ENCODE data around the gene DMWD.
"Not testable (repeated sequence)": the region's sequence is repeated elsewhere in the genome, so short reads cannot be mapped to it uniquely, and the experiment has no call there.

Gene DMWD

DNA sequence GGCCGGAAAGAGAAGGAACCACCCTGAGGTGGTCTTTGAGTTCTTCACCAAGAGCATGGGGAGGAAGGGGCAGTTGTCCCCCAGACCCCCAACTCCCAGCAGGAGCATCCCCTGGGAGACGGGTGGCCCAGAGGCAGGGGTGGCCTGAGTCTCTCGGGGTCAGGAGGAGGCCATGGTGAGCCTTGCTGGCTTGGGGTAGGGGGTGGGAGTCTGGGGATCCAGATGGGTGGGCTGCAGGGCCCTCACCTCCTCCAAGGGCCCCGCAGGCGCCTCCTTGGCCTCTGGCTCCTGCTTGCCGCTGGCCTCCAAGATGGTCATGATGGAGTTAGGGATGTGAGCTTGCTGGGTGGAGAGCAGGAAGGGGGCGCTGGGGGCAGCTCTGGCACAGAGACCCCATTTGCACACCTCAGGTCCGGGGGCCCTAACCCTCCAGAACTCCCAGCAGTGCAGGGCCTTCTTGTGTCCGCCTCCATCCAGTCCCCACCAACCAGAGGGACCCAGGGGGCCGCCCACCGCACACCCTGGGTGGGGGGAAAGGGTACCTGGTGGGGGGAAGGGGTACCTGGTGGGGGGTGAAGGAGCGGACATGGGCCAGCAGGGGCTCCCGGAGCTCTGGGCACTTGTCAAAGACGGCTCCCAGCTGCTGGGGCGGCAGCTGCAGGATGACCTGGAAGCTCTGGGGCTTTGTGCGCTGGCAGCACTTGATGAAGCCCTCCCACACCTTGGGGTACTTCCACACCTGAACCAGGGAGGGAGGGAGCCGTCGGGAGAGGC lies 23.8 kb upstream of the DMWD start:
- in situ Hi-C loops (cut with MboI; ENCODE audit: low sequenced_read_pairs) = no loop called here

DNA sequence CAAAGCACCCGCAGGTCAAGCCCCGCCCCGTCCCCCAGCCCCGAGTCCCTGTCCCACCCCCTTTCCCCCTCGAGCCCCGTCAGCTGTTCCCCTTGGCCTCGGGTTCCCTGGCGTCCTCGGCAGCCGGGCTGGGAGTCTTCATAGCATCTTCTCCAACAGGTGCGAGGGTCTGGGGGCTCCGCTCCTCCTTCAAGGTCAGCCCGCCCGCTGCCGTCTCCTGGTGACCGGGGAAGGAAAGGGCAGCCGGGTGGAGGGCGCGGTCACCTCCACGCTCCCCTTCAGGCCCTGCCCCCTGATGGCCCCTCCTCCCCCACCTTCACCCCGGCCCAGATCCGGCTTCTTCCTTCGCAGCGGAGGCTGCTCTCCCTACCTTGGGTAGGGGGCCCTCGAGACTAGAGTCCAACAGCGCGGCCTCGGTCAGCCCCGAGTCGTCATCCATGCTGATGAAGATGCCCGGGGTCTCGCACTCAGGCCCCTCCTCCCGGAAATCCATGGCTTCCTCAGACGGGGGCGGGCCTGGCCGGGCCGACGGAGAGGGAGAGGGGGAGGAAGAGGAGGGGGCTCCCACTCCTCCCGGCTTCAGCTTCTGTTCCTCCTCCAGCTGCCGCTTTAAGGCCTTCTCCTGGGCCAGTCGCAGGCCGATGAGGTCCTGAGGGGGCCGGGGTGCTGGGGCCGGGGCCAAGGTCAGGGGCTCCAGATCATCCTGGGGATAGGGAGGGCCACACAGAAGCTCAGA lies 23.0 kb upstream of the DMWD start:
- in situ Hi-C loops (cut with MboI; ENCODE audit: low sequenced_read_pairs) = no loop called here

DNA sequence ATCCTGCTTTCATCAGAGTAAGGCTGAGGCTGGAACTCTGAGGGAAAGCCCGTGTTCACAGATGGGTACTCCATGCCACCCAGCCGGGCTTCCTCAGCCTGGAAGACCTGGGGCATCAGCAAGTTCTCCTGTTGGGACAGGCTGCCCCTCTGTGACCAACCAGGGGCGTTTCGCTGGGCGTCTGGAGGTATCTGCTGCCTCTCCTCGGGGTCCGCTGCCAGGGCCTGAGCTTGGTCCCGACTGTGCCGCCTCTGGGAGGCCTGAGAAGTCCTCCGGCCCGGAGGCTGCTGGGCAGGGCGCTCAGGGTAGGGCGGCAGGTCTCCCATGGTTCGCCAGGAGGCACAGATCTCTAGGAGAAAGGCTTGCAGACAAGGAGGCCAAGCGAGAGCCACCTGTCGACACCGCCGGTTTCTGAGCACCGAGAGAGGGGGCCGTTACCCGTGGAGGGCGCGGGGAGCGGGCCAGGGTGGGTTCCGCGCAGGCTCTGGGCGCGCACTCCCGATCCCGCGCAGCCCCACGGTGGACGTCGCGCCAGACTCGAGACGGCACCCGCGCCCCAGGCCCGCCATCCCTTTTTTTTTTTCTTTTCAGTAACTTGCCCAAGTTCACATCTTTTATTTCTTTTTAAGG lies 22.3 kb upstream of the DMWD start, which contains the start of gene RSPH6A:
RSPH6A (minus strand) TSS at position 458 of the 630 bp plus-strand sequence; CDS start at position 326, 132 bp downstream.
- in situ Hi-C loops (cut with MboI; ENCODE audit: low sequenced_read_pairs) = no loop called here

DNA sequence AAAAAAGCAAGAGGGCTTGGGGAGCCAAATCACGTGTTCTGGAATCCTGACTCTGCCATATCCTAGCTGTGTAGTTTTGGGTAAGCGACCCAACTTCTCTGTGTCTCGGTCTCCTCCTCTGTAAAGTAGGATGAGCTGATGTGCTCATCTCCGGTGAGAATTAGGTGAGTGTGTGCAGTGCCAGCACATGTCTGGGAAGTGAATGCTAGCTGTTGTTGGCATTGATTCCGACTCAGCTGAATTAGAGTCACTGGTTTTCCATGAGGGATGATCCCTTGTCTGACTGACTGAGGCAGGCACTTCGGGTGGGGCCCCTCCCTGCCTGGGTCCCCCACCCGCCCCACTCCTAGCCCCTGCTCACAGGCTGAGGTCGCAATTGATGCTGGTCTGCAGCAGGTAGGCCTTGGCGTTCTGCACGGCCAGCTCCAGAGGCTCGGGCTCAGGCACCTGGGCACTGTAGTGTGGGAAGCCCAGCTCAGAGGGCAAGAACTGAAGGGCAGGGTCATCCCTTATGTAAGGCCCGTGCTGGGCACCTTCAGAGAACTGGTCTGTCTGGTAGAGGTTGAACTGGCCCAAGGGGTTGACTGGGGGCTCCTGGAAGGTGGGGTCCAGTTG lies 21.6 kb upstream of the DMWD start:
- in situ Hi-C loops (cut with MboI; ENCODE audit: low sequenced_read_pairs) = no loop called here

DNA sequence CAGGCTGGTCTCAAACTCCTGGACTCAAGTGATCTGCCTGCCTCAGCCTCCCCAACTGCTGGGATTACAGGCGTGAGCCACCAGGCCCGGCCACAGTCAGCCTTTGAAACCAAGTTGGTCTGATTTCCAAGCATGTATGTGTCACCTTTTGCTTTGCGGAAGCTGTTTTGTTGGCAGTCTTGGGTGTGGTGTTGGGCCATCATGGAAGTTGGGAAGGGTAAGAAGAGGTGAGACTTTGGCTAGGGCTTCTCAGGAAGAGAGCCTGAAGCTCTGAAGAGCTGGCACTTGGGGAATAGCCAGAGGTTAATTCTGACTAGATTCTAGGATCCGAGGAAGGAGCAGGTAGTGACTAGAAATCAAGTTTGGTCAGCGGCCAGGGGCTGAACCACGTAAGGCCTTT lies 19.7 kb upstream of the DMWD start:
- in situ Hi-C loops (cut with MboI; ENCODE audit: low sequenced_read_pairs) = no loop called here

DNA sequence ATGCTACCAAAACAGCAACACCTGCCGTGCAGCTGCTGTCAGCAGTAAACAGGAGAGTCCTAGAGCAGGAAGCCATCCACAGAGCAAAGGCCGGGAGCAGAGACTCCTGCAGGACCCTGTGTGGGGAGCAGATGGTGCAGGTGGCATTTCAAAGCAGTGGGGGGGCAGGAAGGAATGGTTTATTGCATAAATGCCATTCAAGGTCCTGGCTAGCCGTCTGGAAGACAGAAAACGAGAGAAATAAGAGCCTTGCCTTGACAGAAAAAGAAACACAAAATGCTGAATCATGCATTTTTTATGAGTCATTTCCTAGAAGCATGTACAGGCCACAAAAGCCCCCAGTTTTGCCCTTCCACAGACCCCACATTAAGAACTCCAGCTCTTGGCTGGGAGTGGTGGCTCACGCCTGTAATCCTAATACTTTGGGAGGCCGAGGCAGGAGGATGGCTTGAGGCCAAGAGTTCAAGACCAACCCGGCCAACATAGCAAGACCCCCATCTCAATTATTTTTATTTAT lies 17.1 kb upstream of the DMWD start:
- in situ Hi-C loops (cut with MboI; ENCODE audit: low sequenced_read_pairs) = no loop called here

DNA sequence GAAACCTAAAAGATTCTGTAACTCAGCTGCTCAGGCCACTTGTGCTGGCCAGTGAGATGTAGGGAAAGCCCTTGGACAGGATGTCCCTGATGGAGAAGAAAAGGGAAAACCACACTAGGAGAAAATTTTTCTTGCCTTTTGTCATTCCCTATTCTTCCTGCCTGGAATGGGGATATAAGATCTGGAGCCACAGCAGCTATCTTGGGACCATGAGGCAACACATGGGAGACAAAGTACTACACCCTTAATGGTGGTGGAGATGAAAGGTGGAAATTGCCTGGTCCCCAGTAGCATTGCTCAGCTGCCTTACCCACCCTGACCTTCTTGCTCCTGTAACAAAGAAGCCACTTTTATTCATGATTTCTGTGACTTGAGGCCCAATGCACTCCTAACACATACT lies 13.1 kb upstream of the DMWD start:
- in situ Hi-C loops (cut with MboI; ENCODE audit: low sequenced_read_pairs) = no loop called here

DNA sequence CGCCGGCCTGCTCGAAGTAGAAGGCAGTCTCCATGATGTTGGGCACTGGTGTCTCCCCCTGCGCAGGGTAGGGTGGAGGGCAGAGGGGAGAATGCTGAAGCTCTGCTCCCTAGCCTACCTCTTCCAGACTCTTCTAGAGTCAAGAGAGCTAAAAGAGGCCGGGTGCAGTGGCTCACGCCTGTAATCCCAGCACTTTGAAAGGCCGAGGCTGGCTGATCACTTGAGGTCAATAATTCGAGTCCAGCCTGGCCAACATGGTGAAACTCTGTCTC lies 12.2 kb upstream of the DMWD start:
- in situ Hi-C loops (cut with MboI; ENCODE audit: low sequenced_read_pairs) = no loop called here

DNA sequence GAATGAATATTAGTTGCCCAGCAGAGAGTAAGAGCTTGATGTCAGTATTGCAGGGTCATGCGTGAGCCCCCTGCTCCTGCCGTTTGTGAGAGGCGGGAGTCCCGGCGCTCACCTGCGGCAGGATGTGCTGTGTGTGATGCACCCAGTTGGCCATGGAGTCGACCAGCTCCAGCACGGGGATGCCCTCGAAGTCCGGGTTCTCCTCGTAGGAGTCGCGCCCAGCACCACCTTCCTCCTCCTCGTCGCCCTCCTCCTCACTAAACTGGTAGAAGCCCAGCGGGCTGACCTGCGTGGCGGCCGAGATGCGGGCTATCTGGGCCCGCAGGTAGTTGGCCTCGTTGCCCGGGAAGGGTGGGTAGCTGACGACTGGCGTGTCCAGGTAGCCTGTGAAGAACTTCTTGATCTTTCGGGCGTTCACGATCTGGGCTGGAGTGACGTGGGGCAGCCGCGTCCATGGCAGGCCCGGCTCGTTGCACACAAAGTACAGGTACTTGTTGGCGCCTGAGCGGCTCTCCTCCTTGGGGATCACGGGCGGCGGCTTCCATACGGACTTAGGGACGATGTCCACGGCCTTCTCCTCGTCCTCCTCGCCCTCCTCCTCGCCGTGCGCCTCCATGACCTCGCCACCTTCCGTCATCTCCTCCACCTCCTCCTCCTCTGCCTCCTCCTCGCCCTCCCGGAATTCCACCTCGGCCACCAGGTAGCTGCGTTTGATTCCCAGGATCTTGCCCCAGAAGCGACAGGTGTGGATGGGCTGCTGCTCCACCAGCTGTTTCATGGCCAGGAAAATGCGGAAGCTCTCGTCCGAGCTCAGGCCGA lies 11.7 kb upstream of the DMWD start:
- in situ Hi-C loops (cut with MboI; ENCODE audit: low sequenced_read_pairs) = no loop called here

DNA sequence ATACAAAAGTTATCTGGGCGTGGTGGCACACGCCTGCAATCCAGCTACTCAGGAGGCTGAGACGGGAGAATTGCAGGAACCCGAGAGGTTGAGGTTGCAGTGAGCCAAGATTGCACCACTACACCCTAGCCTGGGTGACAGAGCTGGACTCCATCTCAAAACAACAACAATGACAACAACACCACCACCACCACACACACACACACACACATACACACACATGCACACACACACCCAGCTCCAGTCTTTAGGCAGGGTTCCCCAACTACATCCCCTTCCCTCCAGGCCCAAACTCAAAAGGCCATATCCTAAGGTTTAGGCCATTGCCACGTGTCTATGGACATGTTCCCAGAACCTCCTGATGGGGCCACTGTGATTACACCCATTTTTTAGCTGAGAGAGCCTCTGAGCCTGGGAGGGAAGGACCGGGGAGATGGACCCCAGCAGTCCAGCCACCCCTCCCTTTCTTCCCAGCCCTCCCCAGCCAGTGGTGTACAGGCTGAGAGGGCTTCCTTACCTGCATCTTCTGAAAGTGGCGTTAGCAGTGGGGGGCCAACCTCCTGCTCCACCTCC lies 9.0 kb upstream of the DMWD start:
- in situ Hi-C loops (cut with MboI; ENCODE audit: low sequenced_read_pairs) = no loop called here

DNA sequence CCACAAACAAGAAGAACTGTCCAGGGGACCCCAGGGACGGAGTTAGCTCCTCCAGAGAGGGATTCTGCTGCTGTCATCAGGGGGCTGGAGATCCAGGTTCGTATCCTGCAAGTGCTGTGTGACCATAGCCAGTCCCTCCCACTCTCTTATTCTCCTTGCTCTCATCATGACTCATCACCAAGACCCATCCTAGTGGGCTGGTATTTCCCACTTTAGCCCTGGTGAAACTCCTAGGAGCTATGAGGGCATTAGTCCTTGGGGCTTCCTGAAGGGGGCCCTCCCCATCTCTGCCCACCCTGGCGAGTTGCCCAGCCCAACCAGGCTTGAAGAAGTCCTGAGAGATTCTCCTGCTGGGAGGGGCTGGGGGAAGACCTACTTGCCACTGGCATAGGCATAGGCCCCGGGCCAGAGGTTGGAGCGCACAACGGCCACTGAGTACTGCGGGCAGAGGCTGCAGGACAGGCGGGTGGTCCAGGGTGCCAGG lies 7.5 kb upstream of the DMWD start:
- in situ Hi-C loops (cut with MboI; ENCODE audit: low sequenced_read_pairs) = no loop called here

DNA sequence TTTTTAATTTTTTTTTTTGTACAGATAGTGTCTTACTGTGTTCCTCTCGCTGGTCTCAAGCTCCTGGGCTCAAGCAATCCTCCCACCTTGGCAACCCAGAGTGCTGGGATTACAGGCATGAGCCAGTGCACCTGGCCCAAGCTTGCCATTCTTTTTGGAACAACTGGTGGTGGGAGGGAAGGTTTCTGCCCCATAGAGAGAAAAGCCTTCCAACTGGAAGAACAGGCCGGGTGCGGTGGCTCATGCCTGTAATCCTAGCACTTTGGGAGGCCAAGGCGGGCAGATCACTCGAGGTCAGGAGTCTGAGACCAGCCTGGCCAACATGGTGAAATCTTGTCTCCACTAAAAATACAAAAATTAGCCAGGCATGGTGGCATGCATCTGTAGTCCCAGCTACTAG lies 6.9 kb upstream of the DMWD start:
- in situ Hi-C loops (cut with MboI; ENCODE audit: low sequenced_read_pairs) = not testable (repeated sequence)

DNA sequence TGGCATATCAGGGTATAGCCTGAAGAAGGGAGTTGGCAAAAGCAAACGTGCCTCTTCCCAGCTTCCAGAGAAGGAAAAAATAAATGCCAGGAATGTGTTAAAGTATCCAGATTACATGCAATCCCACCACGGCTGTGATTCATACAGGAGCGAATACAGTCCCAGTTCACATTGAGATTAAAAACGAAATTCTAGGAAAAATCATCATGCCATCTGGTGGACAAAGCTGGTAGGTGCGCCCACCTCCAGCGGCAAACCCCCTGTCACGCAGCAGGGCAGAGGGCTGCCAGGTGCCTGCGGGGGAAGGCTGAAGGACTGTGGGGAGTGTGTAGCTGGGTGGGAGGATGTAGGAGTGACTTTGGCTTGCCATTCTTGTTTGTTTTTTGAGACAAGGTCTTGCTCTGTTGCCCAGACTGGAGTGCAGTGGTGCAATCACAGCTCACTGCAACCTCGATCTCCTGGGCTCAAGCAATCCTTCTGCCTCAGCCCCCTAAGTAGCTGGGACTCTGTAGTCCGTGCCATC lies 6.4 kb upstream of the DMWD start:
- in situ Hi-C loops (cut with MboI; ENCODE audit: low sequenced_read_pairs) = no loop called here

DNA sequence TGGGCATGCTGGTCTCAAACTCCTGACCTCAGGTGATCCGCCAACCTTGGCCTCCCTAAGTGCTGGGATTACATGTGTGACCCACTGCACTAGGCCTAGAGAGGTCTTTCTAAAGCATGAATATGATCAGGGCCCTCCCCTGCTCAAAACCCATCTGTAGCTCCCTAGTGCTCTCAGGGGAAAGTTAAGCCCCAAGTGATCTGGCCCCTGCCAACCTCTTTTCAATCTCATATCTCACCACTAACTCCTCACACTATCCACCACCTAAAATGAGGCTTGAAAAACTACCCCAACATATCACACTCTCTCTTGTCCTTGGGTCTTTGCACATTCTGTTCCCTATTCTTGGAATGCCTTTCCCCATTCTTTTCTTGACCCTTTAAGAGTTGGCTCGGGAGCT lies 2.0 kb upstream of the DMWD start:
- in situ Hi-C loops (cut with MboI; ENCODE audit: low sequenced_read_pairs) = no loop called here

DNA sequence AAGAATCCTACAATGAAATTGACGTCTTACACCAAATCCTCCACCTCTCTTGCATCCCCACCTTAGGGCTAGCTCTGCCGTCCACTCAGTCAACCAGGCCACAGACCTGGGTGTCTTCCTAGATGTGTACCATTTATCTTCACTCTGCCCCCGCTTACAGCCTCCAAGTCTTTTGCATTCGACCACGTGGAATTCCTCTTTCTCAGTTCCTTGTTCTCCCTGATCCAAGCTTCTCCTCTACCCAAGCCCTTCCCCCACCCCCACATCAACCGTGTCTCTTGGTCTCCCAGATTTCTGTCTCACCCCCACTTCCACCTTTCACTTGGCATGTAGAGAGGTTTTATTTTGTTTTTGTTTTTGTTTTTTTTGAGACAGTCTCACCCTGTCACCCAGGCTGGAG lies 1.2 kb upstream of the DMWD start:
- in situ Hi-C loops (cut with MboI; ENCODE audit: low sequenced_read_pairs) = no loop called here

DNA sequence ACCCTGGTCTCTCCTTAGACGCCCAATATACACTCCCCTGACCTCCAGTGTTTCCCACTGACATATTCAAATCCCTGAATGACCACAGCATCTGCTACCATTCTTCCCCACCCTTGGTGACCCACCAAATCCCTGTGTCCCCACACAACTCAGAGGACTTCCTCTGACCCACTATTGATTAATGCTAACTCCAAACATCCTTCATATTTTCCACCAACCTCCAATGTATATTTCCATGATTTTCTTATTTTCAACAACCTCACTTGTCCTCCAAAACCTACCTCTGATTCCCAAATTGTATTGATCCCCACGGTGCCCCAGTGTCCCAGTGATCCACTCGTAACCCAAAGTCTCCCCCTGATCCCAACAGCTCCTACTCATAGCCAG lies 526 bp upstream of the DMWD start:
- in situ Hi-C loops (cut with MboI; ENCODE audit: low sequenced_read_pairs) = no loop called here

DNA sequence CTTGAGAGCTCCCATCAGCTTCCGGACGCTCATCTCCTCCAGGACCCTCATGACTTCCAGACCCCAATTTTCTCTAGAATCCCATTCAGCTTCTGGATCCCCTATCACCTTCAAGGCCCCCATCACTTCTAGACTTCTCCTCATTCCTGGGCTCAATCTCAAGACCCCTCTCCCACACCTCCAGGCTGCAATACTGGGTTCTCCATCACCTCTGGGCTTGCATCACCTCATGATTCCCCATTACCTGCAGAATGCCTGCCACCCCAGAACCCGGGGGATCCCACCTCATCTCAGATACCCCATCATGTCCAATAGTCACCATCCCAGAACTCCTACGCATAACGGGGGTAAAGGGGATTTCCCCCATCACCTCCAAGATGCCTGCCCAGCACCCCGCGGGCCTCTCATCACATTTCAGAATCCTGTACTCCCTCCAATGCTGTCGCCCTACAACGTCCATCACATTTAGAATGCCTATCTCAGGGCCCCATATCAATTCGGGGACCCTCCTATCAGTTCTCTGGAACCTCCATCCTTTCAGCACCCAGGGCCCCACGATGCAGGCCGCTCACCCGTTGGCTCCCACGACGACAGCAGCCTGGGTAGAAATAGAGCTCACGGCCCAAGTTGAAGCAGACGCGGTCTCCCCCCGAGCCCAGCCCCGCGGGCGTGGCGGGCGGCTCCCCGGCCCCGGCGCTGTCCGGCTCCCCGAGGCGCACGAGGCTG lies 738 bp downstream of the DMWD start:
- in situ Hi-C loops (cut with MboI; ENCODE audit: low sequenced_read_pairs) = no loop called here

DNA sequence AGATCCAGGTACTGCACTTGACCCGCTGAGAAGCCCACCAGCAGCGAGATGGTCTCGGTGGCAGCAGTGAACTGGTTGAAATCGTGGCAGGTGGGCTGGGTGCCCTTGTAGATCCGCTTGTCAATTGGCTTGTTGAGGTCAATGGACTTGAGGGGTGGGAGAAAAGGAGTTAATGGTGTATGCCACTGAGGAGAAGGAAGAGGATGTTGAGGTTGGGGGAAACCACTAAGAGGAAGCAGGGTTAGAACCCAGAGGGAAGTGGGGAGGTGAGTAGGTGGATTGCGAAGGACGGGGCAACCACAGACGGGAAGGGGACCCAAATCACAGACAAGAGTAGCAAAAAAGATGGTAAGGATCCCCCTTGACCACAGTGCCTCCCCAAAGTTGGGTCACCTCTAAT lies 1.7 kb downstream of the DMWD start:
- in situ Hi-C loops (cut with MboI; ENCODE audit: low sequenced_read_pairs) = no loop called here

DNA sequence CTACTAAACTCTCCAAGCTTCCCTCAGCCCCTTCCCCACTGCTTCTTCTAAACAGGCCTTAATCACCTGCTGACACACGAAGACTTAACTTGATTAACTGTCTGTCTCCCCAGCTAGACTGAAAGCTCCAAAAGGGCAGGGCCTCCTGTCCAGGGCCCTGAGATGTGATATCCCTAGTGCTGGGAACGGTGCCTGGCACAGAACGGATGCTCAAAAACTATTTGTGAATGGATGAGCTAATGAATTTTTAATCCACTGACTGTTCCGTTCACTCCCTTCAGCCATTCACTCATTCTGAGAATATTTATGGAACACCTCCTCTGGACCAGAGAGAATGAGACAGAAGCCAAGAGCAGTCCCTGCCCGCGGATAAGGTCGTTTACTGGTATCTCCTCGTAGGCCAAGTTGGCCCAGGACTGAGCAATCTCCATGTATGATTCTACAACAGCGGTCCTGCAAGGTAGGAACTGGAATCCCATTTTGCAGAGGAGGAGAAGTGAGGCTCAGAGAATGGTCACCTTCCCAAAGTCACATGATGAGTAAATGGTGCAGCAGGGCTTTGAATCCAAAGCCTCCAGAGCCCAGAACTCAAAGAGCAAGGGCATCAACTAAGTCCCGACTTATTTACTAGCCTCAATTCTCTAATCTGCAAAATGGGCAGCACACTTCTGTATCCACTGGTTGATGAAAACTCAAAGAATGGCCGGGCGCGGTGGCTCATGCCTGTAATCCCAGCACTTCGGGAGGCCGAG lies 3.4 kb downstream of the DMWD start:
- in situ Hi-C loops (cut with MboI; ENCODE audit: low sequenced_read_pairs) = no loop called here
